ENCODE results near the gene CHGA.

Gene CHGA

DNA sequence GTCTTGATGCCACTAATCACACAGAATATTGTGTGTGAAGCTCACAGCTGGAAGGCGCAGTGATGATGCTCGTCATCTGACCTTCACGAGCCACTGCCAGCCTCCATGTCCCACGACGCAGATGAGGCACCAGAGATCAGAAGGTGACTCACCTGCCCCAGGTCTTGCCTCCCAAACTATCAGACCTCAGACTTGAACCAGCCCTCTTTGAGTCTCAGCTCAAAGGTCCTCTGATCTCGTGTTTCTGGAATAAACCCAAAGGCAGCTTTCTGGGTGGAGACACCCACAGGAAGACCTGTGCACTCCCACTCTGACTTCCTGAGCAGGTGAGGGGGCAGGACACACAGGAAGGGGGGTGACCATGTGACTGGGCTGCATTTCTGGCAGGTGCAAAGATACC lies 19.6 kb upstream of the CHGA start:
- DNase-seq (ENCODE audit: low read depth in 3 of 3) = peak in 1 of 3 donors; percentile 25

DNA sequence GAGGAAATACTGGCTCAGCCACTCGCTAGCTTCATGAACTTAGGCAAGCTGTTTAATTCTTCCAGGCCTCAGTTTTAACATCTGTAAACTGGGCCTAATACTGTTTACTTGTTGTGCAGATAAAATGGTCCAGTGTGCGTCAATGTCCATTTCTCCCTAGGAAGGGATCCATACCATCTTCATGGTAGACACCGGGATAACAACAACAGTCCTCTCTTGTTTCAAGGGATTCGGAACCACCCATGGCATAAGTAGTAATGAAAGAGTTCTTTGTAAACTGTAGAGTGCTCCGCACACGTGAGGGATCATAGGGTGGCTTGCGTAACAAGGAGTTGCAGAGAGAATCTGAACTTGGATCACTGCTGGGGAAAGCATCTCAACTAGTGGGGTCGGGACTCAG lies 17.3 kb upstream of the CHGA start:
- DNase-seq (ENCODE audit: low read depth in 3 of 3) = no peak

GRCh38 chr14:92906420-92906819 lies 16.5 kb upstream of the CHGA start:
- DNase-seq (ENCODE audit: low read depth in 3 of 3) = no peak

GRCh38 chr14:92906823-92907222 lies 16.1 kb upstream of the CHGA start:
- no peak for DNase-seq (ENCODE audit: low read depth in 3 of 3)

DNA sequence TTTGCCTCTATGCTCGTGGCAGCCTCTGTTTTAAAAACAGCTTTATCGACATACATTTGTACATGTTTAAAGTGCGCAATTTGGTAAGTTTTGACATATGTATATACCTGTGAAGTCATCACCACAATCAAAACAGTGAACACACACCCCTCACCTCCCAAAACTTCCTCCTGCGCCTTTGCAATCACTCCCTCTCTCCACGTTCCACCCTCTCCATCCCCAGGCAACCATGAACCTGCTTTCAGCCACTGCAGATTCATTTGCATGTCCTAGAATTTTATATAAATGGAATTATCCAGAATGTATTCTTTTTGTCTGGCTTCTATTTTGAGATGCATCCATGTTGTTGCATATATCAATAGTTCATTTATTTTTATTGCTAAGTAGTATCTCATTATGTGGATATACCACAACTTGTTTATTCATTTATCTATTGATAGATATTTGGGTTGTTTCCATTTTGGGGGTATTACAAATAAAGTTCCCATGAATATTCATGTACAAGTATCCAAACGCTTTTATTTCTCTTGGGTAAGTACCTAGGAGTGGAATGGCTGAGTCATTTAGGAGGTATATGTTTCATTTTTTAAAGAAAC lies 15.5 kb upstream of the CHGA start:
- DNase-seq (ENCODE audit: low read depth in 3 of 3) = no peak

DNA sequence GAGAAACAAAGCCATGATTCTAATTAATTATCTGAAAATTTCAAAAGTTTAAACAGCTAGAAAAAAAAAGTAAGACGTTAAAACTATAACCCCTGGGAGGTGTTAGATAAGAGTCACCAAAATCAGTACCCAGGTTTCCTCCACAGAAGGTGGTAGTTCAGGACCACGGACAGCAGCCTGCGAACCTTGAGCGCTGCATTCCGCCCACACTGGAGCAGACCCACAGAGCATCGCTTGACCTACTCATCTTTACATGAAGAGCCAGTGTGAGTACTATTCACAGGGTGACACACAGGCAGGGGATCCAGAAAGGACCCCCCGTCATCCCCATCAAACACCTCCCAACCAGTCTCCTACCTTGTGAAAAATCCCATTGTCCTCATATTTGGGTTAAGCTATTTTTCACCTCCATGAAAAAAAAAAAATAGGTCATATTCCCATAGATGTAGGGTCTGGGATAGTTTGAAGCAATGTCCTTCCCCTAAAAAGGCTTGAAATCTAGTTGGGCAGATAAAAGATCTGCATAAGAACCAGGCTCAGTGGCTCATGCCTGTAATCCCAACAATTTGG lies 8.8 kb upstream of the CHGA start:
- DNase-seq (ENCODE audit: low read depth in 3 of 3) = peak in 2 of 3 donors; percentile 13 to 37

DNA sequence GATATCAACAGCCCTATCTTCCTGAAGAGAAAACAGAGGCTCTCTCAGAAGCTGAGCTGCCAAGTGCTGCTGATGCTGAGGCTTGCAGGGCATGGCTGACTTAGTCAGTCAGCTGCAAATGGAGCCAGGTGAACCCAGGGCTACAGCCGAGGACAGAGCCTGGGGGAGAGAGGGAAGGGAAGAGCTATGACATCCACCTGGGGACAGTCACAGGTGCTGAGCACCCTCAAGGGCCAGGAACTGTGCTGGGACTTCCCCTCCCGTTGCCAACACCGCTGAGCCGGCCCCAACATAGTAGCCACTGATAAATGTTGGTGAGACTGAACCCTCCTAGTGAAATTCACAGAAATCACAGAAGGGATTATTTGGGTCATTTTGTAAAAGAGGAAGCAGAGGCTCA lies 6.7 kb upstream of the CHGA start:
- DNase-seq (ENCODE audit: low read depth in 3 of 3) = no peak

DNA sequence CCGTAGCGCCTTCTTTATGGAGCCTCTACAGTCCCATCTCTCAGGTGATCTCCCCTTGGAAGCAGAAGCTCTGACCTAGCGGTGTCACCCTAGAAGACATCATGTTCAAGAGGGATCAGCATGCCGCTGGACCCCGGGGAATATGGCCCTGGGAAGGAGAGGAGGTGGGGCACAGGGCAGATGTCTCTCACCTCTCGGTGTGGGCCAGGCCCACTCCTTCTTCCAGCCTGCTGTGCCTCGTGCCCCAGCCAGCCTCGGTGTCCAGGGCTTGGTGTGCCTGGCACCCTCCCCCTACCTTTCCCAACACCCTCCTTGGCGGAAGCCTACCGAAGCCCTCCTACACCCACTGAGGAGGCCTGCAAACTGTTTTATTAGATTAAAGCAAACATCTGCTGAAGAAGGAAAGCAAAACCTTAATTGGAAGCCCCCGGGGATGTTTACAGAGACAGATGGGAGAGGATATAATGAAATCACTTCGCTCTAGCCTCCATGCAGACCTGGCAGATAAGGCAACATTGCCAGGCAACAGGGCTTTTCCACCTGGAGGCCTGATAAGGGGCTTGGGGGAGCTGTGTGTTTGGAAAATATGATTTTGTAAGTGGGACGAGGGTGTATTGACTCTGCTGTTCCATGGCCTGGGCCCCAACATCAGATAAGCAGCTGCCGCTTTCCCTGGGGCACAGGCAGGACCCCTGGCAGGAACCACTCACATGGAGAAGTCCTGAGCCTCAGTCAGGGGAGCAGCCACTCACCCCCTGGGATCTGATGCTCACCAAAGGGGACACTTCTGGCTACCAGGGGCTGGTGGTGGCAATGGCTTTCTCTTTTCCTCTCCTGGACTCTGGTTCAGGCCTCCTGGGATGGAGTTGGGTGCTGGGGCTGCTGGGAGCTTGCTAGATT lies 5.7 kb upstream of the CHGA start:
- no peak for DNase-seq (ENCODE audit: low read depth in 3 of 3)

GRCh38 chr14:92917956-92918355 lies 5.0 kb upstream of the CHGA start:
- no peak for DNase-seq (ENCODE audit: low read depth in 3 of 3)

GRCh38 chr14:92920001-92920400 lies 2.9 kb upstream of the CHGA start:
- no peak for DNase-seq (ENCODE audit: low read depth in 3 of 3)

- DNase-seq (ENCODE audit: low read depth in 3 of 3) = no peak
These were observed 705 bp upstream of the CHGA start for GRCh38 chr14:92922155-92922735.

DNA sequence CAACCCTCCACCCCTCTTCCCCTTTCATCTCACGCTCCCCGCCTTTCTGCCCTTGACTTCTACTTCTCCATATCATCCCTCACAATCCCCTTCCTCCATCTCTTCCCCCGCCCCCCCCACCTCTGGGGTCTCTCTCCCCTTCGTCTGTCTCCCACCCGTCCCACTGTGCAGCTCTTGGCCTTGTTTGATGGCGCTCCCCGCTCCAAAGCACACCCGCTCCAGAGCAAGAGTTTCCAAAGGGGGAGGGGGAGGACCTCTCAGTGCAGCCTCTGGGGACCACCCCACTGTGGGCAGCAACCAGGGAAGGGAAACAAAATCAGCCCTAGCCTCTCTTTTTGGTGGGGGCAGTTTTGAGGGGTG lies 774 bp downstream of the CHGA start:
- no peak for DNase-seq (ENCODE audit: low read depth in 3 of 3)

- DNase-seq (ENCODE audit: low read depth in 3 of 3) = no peak
These were observed 1.3 kb downstream of the CHGA start for GRCh38 chr14:92924247-92924646.

DNA sequence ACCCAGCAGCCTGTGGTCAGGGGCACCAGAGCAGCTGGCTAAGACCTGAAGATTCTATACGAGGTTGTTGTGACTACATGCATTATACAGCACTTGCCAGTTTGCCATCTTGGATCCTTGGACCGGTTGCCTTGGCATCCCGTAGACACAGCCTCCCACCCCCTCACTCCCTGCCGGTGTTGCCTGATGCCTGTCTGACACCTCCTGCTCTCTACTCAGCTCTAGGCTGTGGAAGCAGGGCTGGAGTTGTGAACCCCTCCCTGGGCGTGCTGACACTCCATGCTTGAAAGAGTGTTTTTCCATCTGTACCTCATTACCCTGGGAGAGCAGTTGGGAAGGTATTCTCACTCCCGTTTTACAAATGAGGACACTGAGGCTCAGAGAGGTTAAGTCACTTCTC lies 2.5 kb downstream of the CHGA start:
- no peak for DNase-seq (ENCODE audit: low read depth in 3 of 3)

DNA sequence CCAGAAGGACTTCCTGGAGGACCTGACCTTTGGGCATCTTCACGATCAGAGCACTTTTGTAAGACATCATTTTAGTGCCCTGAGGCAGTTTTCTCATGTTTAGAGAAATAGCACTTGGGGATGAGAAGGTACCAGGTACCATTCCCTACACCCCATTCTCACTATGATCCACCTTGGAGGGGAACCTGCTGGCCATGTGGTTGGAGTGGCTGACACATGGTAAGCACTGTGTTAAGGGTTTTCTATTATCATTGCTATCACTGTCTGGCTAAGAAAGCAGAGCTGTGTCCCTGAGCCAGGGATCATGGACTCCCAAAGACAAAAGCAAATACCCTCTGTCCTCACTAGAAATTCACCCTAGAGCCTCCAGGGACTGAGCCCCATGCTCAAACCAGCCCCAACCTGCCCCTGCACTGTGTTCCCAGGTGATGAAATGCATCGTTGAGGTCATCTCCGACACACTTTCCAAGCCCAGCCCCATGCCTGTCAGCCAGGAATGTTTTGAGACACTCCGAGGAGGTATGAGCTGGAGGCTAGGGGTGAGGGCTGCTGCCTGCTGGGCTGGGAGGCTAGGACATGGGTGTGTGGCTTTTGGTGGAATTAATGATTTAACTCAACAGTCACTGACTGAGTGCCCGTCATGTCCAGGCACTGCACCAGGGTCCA lies 3.4 kb downstream of the CHGA start:
- no peak for DNase-seq (ENCODE audit: low read depth in 3 of 3)

GRCh38 chr14:92926931-92927330 lies 4.0 kb downstream of the CHGA start:
- no peak for DNase-seq (ENCODE audit: low read depth in 3 of 3)

- DNase-seq (ENCODE audit: low read depth in 3 of 3) = no peak
These were observed 4.7 kb downstream of the CHGA start for GRCh38 chr14:92927349-92928257.

DNA sequence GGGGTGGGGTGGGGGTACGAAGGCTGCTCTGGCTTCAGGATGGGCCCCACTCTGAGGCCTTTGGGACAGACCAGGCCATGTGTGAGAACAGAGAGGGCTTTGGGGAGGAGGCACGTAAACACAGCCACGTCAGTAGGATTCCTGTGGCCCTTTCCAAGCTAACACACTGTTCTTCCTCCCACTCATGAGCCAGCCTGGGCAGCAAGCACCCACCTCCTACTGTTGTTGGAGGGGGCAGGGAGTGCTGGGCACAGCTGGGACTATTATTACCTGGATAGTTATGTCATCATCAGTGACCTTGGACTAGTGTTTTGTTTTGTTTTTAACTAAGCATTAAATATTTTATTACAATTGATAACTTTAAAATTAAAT lies 5.3 kb downstream of the CHGA start:
- DNase-seq (ENCODE audit: low read depth in 3 of 3) = no peak

DNA sequence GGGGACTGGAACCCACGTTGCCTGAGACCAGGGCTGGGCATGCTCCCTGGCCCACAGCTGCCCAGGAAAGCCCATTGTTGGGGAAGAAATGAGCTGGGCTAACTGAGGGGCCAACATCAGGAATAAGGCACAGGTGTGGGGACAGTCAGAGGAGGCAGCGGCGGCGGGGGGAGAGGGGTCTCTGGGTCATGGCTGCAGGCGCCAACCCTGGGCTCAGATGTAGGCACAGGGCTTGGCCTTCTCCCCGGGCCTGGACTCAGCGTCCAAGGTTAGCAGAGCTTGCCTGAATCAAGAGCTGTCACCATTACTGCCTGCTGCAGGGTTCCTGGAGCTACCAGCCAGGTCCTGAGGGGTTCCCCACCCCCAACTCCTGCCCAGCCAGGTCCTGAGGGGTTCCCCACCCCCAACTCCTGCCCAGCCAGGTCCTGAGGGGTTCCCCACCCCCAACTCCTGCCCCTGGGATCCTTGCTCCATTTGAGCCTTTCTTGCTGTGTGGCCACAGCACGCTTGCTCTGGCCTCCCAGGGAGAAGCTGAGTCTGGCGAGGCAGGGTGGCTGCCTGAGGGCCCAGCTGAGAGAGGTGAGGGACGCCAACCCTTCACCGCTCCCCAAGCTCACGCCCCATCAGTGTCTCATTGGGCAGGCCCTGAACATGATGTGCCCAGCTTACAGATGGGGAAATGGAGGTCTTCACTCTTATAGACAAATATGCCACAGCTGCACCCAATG lies 6.2 kb downstream of the CHGA start:
- no peak for DNase-seq (ENCODE audit: low read depth in 3 of 3)
